ENCODE results near the gene ATP10A.

ATP10A gene

DNA sequence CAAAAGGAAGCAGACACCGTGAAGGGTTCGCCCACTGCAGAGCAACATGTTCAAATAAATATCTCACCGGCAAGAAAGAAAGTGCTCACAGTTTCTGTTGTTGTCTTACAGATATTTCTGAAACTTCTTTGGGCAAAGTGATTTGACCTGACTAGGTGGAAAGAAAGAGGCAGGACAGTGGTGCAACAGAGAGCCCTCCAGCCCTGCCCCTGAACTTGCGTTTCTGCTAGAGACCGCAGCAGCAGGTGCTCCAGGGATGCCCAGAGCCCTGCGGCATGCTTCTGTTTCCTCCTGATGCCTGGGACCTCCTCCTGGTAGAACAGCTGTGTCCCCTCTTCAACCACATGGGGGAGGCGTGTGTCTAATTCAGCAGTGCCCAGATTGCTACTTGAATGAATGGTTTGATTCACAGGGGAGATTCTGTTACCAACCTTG, 123.4 kb downstream of the ATP10A start:
- TF ChIP-seq EZH2 (optimal IDR thresholded peaks at IDR 0.05; ENCODE audit: low read depth, low read length) (no peak), EZH2phosphoT487 (IDR thresholded peaks at IDR 0.05; ENCODE audit: low read length) (no peak)
- TF ChIP-seq, protein P1, sequence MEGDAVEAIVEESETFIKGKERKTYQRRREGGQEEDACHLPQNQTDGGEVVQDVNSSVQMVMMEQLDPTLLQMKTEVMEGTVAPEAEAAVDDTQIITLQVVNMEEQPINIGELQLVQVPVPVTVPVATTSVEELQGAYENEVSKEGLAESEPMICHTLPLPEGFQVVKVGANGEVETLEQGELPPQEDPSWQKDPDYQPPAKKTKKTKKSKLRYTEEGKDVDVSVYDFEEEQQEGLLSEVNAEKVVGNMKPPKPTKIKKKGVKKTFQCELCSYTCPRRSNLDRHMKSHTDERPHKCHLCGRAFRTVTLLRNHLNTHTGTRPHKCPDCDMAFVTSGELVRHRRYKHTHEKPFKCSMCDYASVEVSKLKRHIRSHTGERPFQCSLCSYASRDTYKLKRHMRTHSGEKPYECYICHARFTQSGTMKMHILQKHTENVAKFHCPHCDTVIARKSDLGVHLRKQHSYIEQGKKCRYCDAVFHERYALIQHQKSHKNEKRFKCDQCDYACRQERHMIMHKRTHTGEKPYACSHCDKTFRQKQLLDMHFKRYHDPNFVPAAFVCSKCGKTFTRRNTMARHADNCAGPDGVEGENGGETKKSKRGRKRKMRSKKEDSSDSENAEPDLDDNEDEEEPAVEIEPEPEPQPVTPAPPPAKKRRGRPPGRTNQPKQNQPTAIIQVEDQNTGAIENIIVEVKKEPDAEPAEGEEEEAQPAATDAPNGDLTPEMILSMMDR (IDR thresholded peaks at IDR 0.05; ENCODE audit: low read length) = no peak
- DNase-seq = peak; percentile 28
- H3K4me2 ChIP-seq (ENCODE audit: low read depth, low read length) = no peak overlapping the region

DNA sequence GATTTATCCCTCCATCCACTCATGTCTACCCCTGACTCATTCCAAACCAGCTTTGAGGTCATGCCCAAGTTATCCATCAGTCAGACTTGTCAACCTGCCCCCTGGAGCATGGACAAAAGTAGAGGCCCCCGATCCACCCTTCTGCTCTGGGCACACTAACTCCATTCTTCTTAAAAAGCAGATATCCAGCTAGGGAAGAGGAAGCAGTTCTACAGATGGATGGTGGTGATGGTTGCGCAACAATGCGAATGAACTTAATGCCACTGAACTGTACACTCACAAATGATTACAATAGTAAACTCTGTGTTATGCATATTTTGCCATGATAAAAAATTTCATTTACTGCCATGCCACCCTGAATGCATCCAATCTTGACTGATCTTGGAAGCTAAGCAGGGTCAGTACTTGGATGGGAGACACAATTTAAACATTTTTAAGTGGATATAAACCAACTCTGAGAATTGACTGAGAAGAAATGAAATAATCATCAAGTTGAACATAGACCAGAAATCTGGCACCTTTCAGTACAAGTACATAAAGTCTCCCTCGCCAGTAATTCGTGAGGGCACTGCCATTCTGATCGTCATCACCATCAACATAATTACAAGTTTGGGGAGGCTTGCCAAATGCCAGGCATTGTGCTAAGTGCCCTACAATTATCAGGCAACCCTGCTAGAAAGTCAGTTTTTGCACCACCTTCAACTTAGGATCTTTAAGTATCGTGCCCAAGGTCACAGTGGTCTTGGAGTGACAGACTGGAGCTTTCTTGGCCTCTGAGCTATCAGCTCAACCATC, 124.8 kb downstream of the ATP10A start:
- H3K36me3 ChIP-seq (replicated peaks; ENCODE audit: insufficient read depth, low read length) = no peaks in the 10 kb centered on the region
- H3K79me2 ChIP-seq (ENCODE audit: low read length) = no peaks in the 10 kb centered on the region
- no peak for DNase-seq
- H3F3A ChIP-seq (ENCODE audit: insufficient read depth, low read length) = no peaks in the 10 kb centered on the region
- no peak overlapping the region for H3K4me2 ChIP-seq (ENCODE audit: low read depth, low read length)
- H3K4me3 ChIP-seq (ENCODE audit: low read length) = no peak overlapping the region
- H3K4me1 ChIP-seq (ENCODE audit: low read length) = no peaks in the 10 kb centered on the region
- H3K27ac ChIP-seq (ENCODE audit: low read length) = no peak overlapping the region
- H4K20me1 ChIP-seq (ENCODE audit: insufficient read depth, low read length) = no peaks in the 10 kb centered on the region
- TF ChIP-seq, protein P1 (IDR thresholded peaks at IDR 0.05; ENCODE audit: low read length) = no peak
- TF ChIP-seq EZH2phosphoT487 (IDR thresholded peaks at IDR 0.05; ENCODE audit: low read length) = no peak
- no peak for TF ChIP-seq EZH2 (optimal IDR thresholded peaks at IDR 0.05; ENCODE audit: low read depth, low read length)
- no peak overlapping the region for H2AFZ ChIP-seq (ENCODE audit: low read length)
- H3K9me2 ChIP-seq (replicated peaks; ENCODE audit: insufficient read depth, low read length) = no peaks in the 10 kb centered on the region
- H3K9me3 ChIP-seq (replicated peaks; ENCODE audit: insufficient read depth, low read length) = no peaks in the 10 kb centered on the region
- H3K9ac ChIP-seq (ENCODE audit: low read length) = no peak overlapping the region
- H3K27me3 ChIP-seq (replicated peaks; ENCODE audit: insufficient read depth, low read length) = no peaks in the 10 kb centered on the region

More for the DNA sequence above, 123.4 kb downstream of the ATP10A start:
- Histone ChIP-seq H3K27ac (ENCODE audit: low read length) (no peak overlapping the region), H2AFZ (ENCODE audit: low read length) (no peak overlapping the region), H3K27me3 (replicated peaks; ENCODE audit: insufficient read depth, low read length) (no peaks in the 10 kb centered on the region), H3K9ac (ENCODE audit: low read length) (no peak overlapping the region), H3K79me2 (ENCODE audit: low read length) (no peaks in the 10 kb centered on the region), H3K9me2 (replicated peaks; ENCODE audit: insufficient read depth, low read length) (no peaks in the 10 kb centered on the region), H3K4me3 (ENCODE audit: low read length) (no peak overlapping the region), H4K20me1 (ENCODE audit: insufficient read depth, low read length) (no peaks in the 10 kb centered on the region), H3K9me3 (replicated peaks; ENCODE audit: insufficient read depth, low read length) (no peaks in the 10 kb centered on the region), H3K4me1 (ENCODE audit: low read length) (no peaks in the 10 kb centered on the region), H3K36me3 (replicated peaks; ENCODE audit: insufficient read depth, low read length) (no peaks in the 10 kb centered on the region), H3F3A (ENCODE audit: insufficient read depth, low read length) (no peaks in the 10 kb centered on the region)

DNA sequence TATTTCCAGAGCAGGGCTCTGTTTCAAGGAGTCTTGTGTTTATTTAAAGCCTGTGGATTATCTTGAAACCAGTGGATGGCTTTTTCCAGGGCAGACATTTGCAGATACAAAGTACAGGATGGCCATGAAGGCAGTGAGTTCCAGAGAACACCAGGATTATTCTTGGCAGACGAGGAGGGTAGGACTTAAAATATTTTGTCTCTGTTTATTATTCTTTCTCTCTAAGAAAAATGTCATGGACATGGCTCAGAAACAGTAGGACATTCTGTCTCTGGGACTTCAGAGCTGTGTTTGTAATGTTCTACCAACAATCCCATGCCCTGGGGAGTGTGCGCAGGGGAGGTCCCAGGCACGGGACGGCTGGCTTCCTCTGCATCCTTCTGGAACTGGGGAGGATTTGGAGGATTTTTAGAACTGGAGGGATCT, 125.9 kb downstream of the ATP10A start:
- Histone ChIP-seq H2AFZ (ENCODE audit: low read length) (no peak overlapping the region), H3F3A (ENCODE audit: insufficient read depth, low read length) (no peaks in the 10 kb centered on the region), H3K9me3 (replicated peaks; ENCODE audit: insufficient read depth, low read length) (no peaks in the 10 kb centered on the region), H3K36me3 (replicated peaks; ENCODE audit: insufficient read depth, low read length) (no peaks in the 10 kb centered on the region), H3K4me1 (ENCODE audit: low read length) (no peaks in the 10 kb centered on the region), H3K79me2 (ENCODE audit: low read length) (no peaks in the 10 kb centered on the region), H3K4me2 (ENCODE audit: low read depth, low read length) (no peak overlapping the region), H3K27ac (ENCODE audit: low read length) (no peak overlapping the region), H3K9me2 (replicated peaks; ENCODE audit: insufficient read depth, low read length) (no peaks in the 10 kb centered on the region), H3K9ac (ENCODE audit: low read length) (no peak overlapping the region), H3K4me3 (ENCODE audit: low read length) (no peak overlapping the region), H4K20me1 (ENCODE audit: insufficient read depth, low read length) (no peaks in the 10 kb centered on the region), H3K27me3 (replicated peaks; ENCODE audit: insufficient read depth, low read length) (no peaks in the 10 kb centered on the region)
- DNase-seq = no peak
- no peak for TF ChIP-seq EZH2phosphoT487 (IDR thresholded peaks at IDR 0.05; ENCODE audit: low read length)
- TF ChIP-seq, protein P1 (IDR thresholded peaks at IDR 0.05; ENCODE audit: low read length) = no peak
- TF ChIP-seq EZH2 (optimal IDR thresholded peaks at IDR 0.05; ENCODE audit: low read depth, low read length) = no peak

Data from MM.1S (cell line).